ENCODE results near the gene XPO4.

- TF ChIP-seq POLR2A (IDR thresholded peaks at IDR 0.05) = no peak
- TF ChIP-seq CTCF (IDR thresholded peaks at IDR 0.05) = no peak
These were observed 124.2 kb downstream of the XPO4 start for GRCh38 chr13:20778311-20778710.
